GM12878 (cell line): ENCODE measurements around the gene ACVR1B. TPM values are rescaled to one million over a fixed set of nuclear protein-coding genes. Genes with fewer than 3 reads are reported as not detected.

Experiments used
- ATF3 ChIP-seq: IDR thresholded peaks from 2 replicates; pipeline ENCODE4 v1.6.1; 2011; ENCODE audit warnings: low read depth, mild to moderate bottlenecking, low read length, moderate library complexity, borderline replicate concordance; ENCODE audit errors: extremely low read depth
- CHD2 ChIP-seq: IDR thresholded peaks from 2 replicates; pipeline ENCODE4 v1.6.1; 2011; ENCODE audit warnings: low read depth, low read length, improper control_type of control experiment, borderline replicate concordance
- ELK1 ChIP-seq: IDR thresholded peaks from 2 replicates; pipeline ENCODE4 v1.6.1; 2012; ENCODE audit warnings: low read depth, low read length, improper control_type of control experiment
- EZH2 ChIP-seq: IDR thresholded peaks from 2 replicates; pipeline ENCODE4 v1.6.1; 2012; ENCODE audit warnings: low read depth, mild to moderate bottlenecking, control low read depth, inconsistent platforms, low read length, borderline replicate concordance; ENCODE audit not compliant: control insufficient read depth
- KLF5 ChIP-seq: fragments of 450-650 bp; IDR thresholded peaks from 2 replicates; pipeline ENCODE4 v1.6.1; 2014; ENCODE audit warnings: mild to moderate bottlenecking; ENCODE audit not compliant: partially characterized antibody
- NBN ChIP-seq: fragments of 450-650 bp; IDR thresholded peaks from 2 replicates; pipeline ENCODE4 v1.6.1; 2016
- YBX1 ChIP-seq: fragments of 450-650 bp; IDR thresholded peaks from 2 replicates; pipeline ENCODE4 v1.6.1; 2016; ENCODE audit warnings: antibody characterized with exemption
- ZBTB40 ChIP-seq: fragments of 450-650 bp; IDR thresholded peaks from 2 replicates; pipeline ENCODE4 v1.6.1; 2016; ENCODE audit warnings: mild to moderate bottlenecking, moderate library complexity, borderline replicate concordance
- ZNF24 ChIP-seq: fragments of 450-650 bp; IDR thresholded peaks from 2 replicates; pipeline ENCODE4 v1.6.1; 2017; ENCODE audit warnings: antibody characterized with exemption, mild to moderate bottlenecking
- polyA plus RNA-seq, 11 experiments: library from polyadenylated mRNA; depleted of rRNA in 4 of 11; unstranded in 6 of 11; stranded (reverse) in 5 of 11; fragments of >200 nt; fragmentation: Nextera tagmentation in 4 of 11; fragmentation: Illumina TruSeq in 1 of 11; extraction: Ambion mirVana in 4 of 11; extraction: Trizol in 1 of 11; gene quantifications; 1 replicate in 1 of 11; 2 replicates in 10 of 11; pipeline versions ENCODE4 v1.2.1 to v1.2.3, GENCODE V29; 2011 to 2016; ENCODE audit warnings: inconsistent platforms in 2 of 11, missing spikeins in 2 of 11, low read depth in 1 of 11
- total RNA-seq, 4 experiments: library from RNA; depleted of rRNA in 3 of 4; stranded (reverse); fragments of >200 nt in 3 of 4; fragmentation: Illumina TruSeq in 1 of 4; extraction: Trizol in 1 of 4; gene quantifications; 2 replicates each; pipeline versions ENCODE4 v1.2.1 to v1.2.3, GENCODE V29; 2013 to 2021

Gene ACVR1B
- total and polyA plus RNA-seq, 10 of the 15 experiments (the other 5 are each of a cell fraction or from before 2014, with no cell fraction given), result 0.02 to 0.69 (median 0.16) TPM; not detected in 2

GRCh38 chr12:52038447-52038846, 86.9 kb downstream of the ACVR1B start (continued):
- TF ChIP-seq ZBTB40, result no peak
- no peak for TF ChIP-seq NBN
- no peak for TF ChIP-seq KLF5
- no peak for TF ChIP-seq EZH2
- no peak for TF ChIP-seq ZNF24
- TF ChIP-seq ATF3, result no peak
- TF ChIP-seq YBX1, result no peak
- no peak for TF ChIP-seq CHD2
- no peak for TF ChIP-seq ELK1
